Choroid plexus epithelial cell (primary cell): ENCODE measurements around the gene EPB41L4B.

Source experiments
- DNase-seq: peaks from one replicate; pipeline ENCODE4 v3.0.0-alpha.2; 2010; ENCODE audit warnings: low read depth
- H3K4me3 ChIP-seq: 2 replicates; pipeline ENCODE4 v1.5.1; 2011; ENCODE audit warnings: low read depth, mild to moderate bottlenecking, control low read depth, low read length, moderate library complexity
- TF ChIP-seq, protein P1 (sequence below): conservative IDR thresholded peaks from 2 replicates; pipeline ENCODE4 v1.5.1; 2011; ENCODE audit warnings: low read depth, mild to moderate bottlenecking, control low read depth, inconsistent platforms, low read length, moderate library complexity

Gene EPB41L4B

DNA sequence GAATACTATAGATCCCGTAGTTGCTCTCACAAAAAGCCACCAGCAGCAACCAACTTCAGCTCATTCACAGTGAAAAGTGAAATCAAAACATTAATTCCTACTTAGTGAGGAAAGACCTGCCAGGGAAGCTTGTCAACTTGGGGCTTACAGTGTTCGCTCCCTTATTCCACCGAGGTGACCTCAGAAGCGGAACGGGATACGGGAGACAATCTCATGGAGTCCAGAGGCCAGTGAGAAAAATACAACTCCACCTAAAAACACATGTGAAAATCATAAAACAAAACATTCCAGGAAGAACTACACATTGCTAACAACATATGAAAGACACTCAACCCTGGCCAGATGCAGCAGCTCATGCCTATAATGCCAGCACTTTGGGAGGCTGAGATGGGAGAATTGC, 11.6 kb downstream of the EPB41L4B start:
- H3K4me3 ChIP-seq = no peak overlapping the region
- TF ChIP-seq, protein P1, sequence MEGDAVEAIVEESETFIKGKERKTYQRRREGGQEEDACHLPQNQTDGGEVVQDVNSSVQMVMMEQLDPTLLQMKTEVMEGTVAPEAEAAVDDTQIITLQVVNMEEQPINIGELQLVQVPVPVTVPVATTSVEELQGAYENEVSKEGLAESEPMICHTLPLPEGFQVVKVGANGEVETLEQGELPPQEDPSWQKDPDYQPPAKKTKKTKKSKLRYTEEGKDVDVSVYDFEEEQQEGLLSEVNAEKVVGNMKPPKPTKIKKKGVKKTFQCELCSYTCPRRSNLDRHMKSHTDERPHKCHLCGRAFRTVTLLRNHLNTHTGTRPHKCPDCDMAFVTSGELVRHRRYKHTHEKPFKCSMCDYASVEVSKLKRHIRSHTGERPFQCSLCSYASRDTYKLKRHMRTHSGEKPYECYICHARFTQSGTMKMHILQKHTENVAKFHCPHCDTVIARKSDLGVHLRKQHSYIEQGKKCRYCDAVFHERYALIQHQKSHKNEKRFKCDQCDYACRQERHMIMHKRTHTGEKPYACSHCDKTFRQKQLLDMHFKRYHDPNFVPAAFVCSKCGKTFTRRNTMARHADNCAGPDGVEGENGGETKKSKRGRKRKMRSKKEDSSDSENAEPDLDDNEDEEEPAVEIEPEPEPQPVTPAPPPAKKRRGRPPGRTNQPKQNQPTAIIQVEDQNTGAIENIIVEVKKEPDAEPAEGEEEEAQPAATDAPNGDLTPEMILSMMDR = no peak
- no peak for DNase-seq

DNA sequence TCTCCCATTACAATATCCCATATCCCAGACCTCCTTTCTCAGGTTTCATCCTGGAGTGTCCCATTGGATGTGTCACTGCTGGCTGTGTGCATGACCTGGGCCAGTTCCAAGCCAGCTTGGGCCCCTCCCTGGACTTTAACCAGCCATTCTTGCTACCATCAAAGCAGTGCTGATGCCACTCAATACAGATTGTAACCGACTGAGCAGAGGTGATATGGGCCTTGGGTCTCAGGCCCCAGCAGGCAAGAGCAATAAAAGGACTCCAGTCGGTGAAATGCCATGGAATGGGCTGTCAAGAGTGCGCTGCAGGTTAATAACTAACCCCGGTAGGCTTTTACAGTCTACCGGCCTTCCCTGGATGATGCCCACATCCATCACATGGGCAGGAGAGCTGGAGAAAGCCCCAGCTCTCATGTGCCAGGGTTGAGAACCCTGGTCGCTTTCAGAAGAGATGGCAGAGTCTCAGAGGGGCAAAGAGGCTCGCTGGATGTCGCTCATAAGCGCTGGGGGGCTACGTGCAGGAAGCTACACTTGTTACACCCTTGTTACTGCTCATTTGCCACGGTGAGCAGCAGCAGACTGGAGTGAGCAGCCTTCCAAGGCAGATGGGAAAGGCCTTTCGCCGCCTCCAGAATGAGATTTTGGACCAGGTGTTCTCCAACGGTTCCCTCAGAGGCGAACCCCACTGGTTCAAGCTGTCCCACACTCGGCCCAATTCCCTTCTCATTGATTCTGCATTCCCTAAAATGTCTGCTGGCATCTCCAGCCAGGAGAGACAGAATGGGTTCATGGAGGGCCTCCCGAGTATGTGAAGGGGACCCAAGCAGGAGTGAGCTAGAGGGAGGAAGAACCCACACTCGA, 13.2 kb downstream of the EPB41L4B start:
- H3K4me3 ChIP-seq = no peak overlapping the region
- DNase-seq = no peak
- TF ChIP-seq, protein P1 = no peak

DNA sequence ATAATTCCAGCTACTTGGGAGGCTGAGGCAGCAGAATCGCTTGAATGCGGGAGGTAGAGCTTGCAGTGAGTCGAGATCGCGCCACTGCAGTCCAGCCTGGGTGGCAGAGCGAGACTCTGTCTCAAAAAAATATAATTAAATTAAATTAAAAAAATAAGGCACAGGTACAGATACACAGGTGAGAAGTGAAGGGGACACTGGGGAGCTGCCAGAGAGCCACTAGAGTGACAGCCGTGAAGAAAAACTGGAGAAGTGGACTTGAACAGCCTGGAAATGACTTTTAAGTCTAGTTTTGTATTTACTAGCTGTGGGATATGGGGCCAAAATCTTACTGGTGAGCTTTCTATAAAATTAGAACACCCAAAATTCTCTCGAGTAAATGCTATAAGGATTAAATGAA, 15.1 kb downstream of the EPB41L4B start:
- no peak overlapping the region for H3K4me3 ChIP-seq
- TF ChIP-seq, protein P1 = no peak
- no peak for DNase-seq

DNA sequence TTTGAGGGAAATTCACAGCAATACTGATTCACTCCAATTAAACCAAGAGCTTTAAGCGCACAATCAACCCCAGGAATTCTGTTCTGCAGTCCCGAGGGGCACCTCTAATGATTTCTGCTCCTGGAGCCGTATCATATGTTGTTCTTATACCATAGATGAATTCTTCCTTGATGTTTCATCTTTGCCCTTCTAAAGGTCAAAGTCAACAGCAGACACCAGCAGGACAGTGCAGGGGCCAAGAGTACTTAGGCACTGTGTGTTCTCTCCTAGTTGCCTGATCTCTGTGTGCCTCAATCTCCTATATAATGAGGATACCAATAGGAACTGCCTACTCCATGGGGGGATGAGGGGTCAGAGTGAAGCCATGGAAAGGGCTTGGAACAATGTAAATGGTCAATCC, 16.5 kb downstream of the EPB41L4B start:
- TF ChIP-seq, protein P1 = no peak
- DNase-seq = no peak
- no peak overlapping the region for H3K4me3 ChIP-seq

DNA sequence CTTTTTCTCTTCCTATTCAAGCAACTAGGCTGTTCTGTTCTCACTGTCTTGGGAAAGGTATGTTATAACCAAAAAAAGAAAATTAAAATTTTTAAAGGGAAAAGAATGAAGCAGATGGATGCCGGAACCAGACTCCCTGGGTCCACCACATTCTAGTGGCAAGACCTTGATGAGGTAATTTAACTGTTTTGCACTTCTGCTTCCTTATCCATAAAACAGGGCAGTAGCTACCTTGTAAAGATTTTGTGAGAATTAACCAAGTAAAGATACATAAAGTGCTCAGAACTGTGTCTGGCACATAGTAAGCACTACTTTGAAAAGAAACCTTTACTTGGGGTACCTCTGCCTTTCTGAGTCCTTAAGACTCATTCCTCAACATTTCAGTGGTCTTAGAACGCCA, 17.0 kb downstream of the EPB41L4B start:
- no peak for DNase-seq
- TF ChIP-seq, protein P1 = no peak
- no peak overlapping the region for H3K4me3 ChIP-seq

DNA sequence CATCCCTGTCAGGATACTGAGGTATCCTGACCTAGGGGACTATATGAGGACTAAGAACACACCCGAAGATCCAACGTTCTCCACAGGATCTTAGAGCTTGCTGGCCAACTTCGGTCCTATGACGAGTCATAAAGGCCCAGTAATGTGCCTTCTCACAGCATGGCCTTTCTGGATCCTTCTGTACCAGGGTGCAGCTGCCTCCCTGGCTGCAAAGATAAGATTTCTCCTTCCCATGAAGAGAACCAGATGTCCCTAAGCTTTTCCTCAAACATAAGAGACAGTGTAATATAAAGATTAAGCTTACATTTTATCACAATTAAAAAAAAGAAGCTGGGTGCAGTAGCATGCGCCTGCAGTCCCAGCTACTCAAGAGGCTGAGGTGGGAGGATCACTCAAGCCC, 18.3 kb downstream of the EPB41L4B start:
- TF ChIP-seq, protein P1 = no peak
- DNase-seq = no peak
- H3K4me3 ChIP-seq = no peak overlapping the region

DNA sequence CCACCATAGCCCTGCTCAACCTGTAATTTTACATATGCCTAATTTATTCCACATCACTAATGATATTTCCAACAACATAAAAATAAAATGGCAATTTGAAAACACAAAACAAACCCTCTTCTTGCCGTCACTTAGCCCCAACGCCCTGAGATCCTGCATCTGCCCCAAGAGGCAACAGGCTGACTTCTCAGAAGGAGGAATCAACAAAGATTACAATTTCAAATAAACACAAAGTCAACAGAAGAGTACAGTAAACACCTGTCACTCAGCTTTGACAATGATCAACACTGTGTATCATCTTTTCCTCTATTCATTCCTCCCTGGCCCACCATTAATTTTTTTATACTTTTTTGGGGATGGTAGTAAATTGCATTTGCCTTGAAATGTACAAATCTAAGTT, 19.8 kb downstream of the EPB41L4B start:
- DNase-seq = no peak
- no peak overlapping the region for H3K4me3 ChIP-seq
- TF ChIP-seq, protein P1 = no peak
